ENCODE data around the gene ZNF319. TPM values are rescaled to one million over a fixed set of nuclear protein-coding genes. Genes with fewer than 3 reads are reported as not detected.
A peak's percentile ranks its signal among the peaks of the same experiment; 100 is the strongest.

ZNF319 gene
- total and polyA plus RNA-seq, 8 donors = 3.5 to 7.0 (median 4.6) TPM

DNA sequence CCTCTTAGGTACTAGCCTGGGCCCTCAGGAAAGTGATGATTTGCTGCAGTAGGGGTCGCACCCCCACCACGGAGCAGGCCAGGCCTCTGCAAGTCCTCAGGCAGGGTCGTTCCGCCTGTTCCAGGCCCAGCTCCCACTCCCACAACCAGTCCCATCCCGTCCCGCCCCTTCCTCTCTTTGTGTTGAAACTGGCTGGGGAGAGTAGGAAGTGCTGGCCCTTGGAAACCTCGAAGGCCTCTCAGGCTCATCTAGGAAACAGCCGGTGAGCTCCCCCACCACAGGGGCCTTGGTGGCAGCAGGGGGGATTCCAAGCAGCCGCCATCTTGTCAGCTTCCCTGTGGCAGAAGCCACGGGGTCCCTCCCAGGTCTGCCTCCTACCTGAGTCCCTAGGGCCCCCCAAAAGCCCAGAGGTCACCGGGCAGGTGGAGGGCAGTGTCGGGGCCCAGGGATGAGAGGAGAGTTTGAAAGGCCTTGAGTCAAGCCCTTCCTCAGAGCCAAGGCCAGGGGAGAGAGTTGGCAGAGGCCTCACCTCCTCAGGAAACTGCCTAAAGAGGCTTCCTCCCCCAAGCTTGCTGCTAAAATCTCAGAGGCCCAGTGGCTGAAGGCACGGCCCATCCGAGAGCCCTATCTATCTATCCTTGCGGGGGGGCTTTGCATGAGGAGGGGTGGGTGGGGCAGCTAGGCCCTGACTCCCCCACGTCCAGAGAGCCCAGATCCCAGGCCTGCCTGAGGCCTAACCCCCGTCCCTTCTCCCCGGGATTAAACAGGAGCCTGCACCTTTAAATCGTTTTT, 47.3 kb upstream of the ZNF319 start:
- no peaks in the 10 kb centered on the region for H3K9me3 ChIP-seq
- no peak for TF ChIP-seq CTCF (IDR thresholded peaks at IDR 0.05)
- intact Hi-C loops (cut with DNase I) = no loop called here
- 74 to 76% methylated on average over 19 of the region's 19 CpGs for WGBS, 2 donors
- no peaks in the 10 kb centered on the region for H3K27me3 ChIP-seq
- FAIRE-seq (no peak), ATAC-seq (no peak), DNase-seq (peak in 1 of 6 donors; percentile 47)
- H3K4me3 ChIP-seq = no peak overlapping the region
- no peaks in the 10 kb centered on the region for H3K4me1 ChIP-seq
- peaks cover 0 to 5% (median 5%) of the 10 kb centered on the region in 3 donors for H3K36me3 ChIP-seq
- no peak overlapping the region for H3K27ac ChIP-seq

DNA sequence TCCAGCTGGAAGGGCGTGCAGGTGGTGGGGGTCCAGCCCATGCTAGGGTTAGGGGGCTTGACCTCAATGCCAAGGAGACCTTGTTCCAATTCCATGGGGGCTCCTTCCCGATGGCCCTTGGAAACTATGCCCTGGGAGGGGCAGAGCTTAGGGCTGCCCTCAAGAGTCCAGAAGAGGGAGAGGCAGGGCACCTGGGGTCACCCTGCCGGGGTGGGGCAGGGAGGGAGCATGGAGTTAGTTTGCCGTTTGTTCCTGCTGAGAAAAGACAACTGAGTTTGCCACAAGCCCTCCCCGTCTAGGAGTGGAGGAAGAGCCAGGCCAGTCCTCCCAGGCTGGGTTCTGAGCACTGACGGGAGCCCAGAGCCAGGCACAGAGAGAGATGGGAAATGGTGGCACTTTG, 46.5 kb upstream of the ZNF319 start:
- FAIRE-seq (no peak), DNase-seq (no peak), ATAC-seq (no peak)
- no peak for TF ChIP-seq CTCF (IDR thresholded peaks at IDR 0.05)
- intact Hi-C loops (cut with DNase I) = no loop called here
- peaks cover 0 to 13% (median 8%) of the 10 kb centered on the region in 3 donors for H3K36me3 ChIP-seq
- no peak overlapping the region for H3K4me3 ChIP-seq
- WGBS, 2 donors = 68 to 76% methylated on average over 6 of the region's 6 CpGs
- H3K4me1 ChIP-seq = no peaks in the 10 kb centered on the region
- no peak overlapping the region for H3K27ac ChIP-seq
- no peaks in the 10 kb centered on the region for H3K27me3 ChIP-seq
- no peaks in the 10 kb centered on the region for H3K9me3 ChIP-seq

GRCh38 chr16:58046054-58046881, 45.8 kb upstream of the ZNF319 start:
- no peak for TF ChIP-seq CTCF (IDR thresholded peaks at IDR 0.05)
- no peak for DNase-seq
- Histone ChIP-seq H3K9me3 (no peaks in the 10 kb centered on the region), H3K36me3 (peaks cover 0 to 20% (median 8%) of the 10 kb centered on the region in 3 donors), H3K4me3 (no peak overlapping the region), H3K4me1 (no peaks in the 10 kb centered on the region), H3K27ac (no peak overlapping the region), H3K27me3 (no peaks in the 10 kb centered on the region)
- 87 to 92% methylated on average over 14 to 16 of the region's 16 CpGs for WGBS, 2 donors
- ATAC-seq = peak in 2 of 4 donors; percentile 24 to 27
- intact Hi-C loops (cut with DNase I) = no loop called here
- FAIRE-seq = no peak

DNA sequence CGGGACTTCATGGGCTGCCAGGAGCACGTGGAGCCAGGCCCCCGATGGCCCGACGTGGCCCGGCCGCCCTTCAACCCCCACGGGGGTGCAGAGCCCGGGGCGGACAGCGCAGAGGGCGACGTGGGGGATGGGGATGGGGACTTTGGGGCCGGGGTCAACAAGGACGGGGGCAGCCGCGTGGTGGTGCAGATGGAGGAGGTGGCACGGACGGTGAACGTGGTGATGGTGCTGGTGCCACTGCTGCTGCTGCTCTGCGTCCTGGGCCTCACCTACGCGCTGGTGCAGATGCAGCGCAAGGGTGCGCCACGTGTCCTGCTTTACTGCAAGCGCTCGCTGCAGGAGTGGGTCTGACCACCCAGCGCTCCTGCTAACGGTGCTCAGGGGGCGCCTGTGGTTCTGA, 44.6 kb upstream of the ZNF319 start:
- DNase-seq (peak in 1 of 6 donors; percentile 59), FAIRE-seq (no peak), ATAC-seq (no peak)
- peaks cover 0 to 32% (median 15%) of the 10 kb centered on the region in 3 donors for H3K36me3 ChIP-seq
- no peak overlapping the region for H3K4me3 ChIP-seq
- H3K27me3 ChIP-seq = no peaks in the 10 kb centered on the region
- no peaks in the 10 kb centered on the region for H3K4me1 ChIP-seq
- no peak overlapping the region for H3K27ac ChIP-seq
- no peak for TF ChIP-seq CTCF (IDR thresholded peaks at IDR 0.05)
- WGBS, 2 donors = 92 to 95% methylated on average over 31 of the region's 31 CpGs
- H3K9me3 ChIP-seq = no peaks in the 10 kb centered on the region
- intact Hi-C loops (cut with DNase I) = no loop called here
